ENCODE measurements around the gene OSBPL2.

OSBPL2 gene

GRCh38 chr20:62266340-62266739, 28.0 kb downstream of the OSBPL2 start:
- Mint-ChIP-seq H3K36me3 (ENCODE audit: low read depth) (peaks cover 13% of the 10 kb centered on the region), H3K27ac (no peak overlapping the region), H3K4me3 (no peak overlapping the region), H3K27me3 (ENCODE audit: low read depth) (no peaks in the 10 kb centered on the region), H3K4me1 (ENCODE audit: low read depth) (no peaks in the 10 kb centered on the region), H3K9me3 (no peaks in the 10 kb centered on the region)

- Mint-ChIP-seq H3K27me3 (ENCODE audit: low read depth) (no peaks in the 10 kb centered on the region), H3K4me1 (ENCODE audit: low read depth) (no peaks in the 10 kb centered on the region), H3K27ac (no peak overlapping the region), H3K4me3 (no peak overlapping the region), H3K9me3 (no peaks in the 10 kb centered on the region), H3K36me3 (ENCODE audit: low read depth) (peaks cover 13% of the 10 kb centered on the region)
Measured at GRCh38 chr20:62266851-62267250, 28.5 kb downstream of the OSBPL2 start.

GRCh38 chr20:62267543-62267942, 29.2 kb downstream of the OSBPL2 start:
- peaks cover 10% of the 10 kb centered on the region for H3K36me3 Mint-ChIP-seq (ENCODE audit: low read depth)

GRCh38 chr20:62268228-62268900, 30.0 kb downstream of the OSBPL2 start:
- Mint-ChIP-seq H3K4me1 (ENCODE audit: low read depth) (no peaks in the 10 kb centered on the region), H3K9me3 (no peaks in the 10 kb centered on the region), H3K36me3 (ENCODE audit: low read depth) (peaks cover 15% of the 10 kb centered on the region), H3K27ac (no peak overlapping the region), H3K27me3 (ENCODE audit: low read depth) (no peaks in the 10 kb centered on the region), H3K4me3 (no peak overlapping the region)

More at GRCh38 chr20:62267543-62267942, 29.2 kb downstream of the OSBPL2 start:
- H3K4me3 Mint-ChIP-seq = no peak overlapping the region
- no peak overlapping the region for H3K27ac Mint-ChIP-seq
- no peaks in the 10 kb centered on the region for H3K4me1 Mint-ChIP-seq (ENCODE audit: low read depth)
- no peaks in the 10 kb centered on the region for H3K27me3 Mint-ChIP-seq (ENCODE audit: low read depth)
- H3K9me3 Mint-ChIP-seq = no peaks in the 10 kb centered on the region

- no peak overlapping the region for H3K27ac Mint-ChIP-seq
- H3K4me3 Mint-ChIP-seq = no peak overlapping the region
- H3K4me1 Mint-ChIP-seq (ENCODE audit: low read depth) = no peaks in the 10 kb centered on the region
- no peaks in the 10 kb centered on the region for H3K27me3 Mint-ChIP-seq (ENCODE audit: low read depth)
- H3K9me3 Mint-ChIP-seq = no peaks in the 10 kb centered on the region
- peaks cover 18% of the 10 kb centered on the region for H3K36me3 Mint-ChIP-seq (ENCODE audit: low read depth)
Measured at GRCh38 chr20:62269378-62269777, 31.1 kb downstream of the OSBPL2 start.

GRCh38 chr20:62269871-62270270, 31.6 kb downstream of the OSBPL2 start:
- no peaks in the 10 kb centered on the region for H3K9me3 Mint-ChIP-seq
- no peak overlapping the region for H3K27ac Mint-ChIP-seq
- H3K4me3 Mint-ChIP-seq = no peak overlapping the region
- no peaks in the 10 kb centered on the region for H3K4me1 Mint-ChIP-seq (ENCODE audit: low read depth)
- H3K36me3 Mint-ChIP-seq (ENCODE audit: low read depth) = peaks cover 15% of the 10 kb centered on the region
- H3K27me3 Mint-ChIP-seq (ENCODE audit: low read depth) = no peaks in the 10 kb centered on the region

- H3K4me1 Mint-ChIP-seq (ENCODE audit: low read depth) = no peaks in the 10 kb centered on the region
- H3K36me3 Mint-ChIP-seq (ENCODE audit: low read depth) = peaks cover 8% of the 10 kb centered on the region
- no peaks in the 10 kb centered on the region for H3K27me3 Mint-ChIP-seq (ENCODE audit: low read depth)
- H3K27ac Mint-ChIP-seq = no peak overlapping the region
- H3K4me3 Mint-ChIP-seq = no peak overlapping the region
- H3K9me3 Mint-ChIP-seq = no peaks in the 10 kb centered on the region
Measured at GRCh38 chr20:62272200-62272599, 33.9 kb downstream of the OSBPL2 start.

- no peak overlapping the region for H3K4me3 Mint-ChIP-seq
- no peaks in the 10 kb centered on the region for H3K27me3 Mint-ChIP-seq (ENCODE audit: low read depth)
- no peak overlapping the region for H3K27ac Mint-ChIP-seq
- H3K9me3 Mint-ChIP-seq = no peaks in the 10 kb centered on the region
- H3K36me3 Mint-ChIP-seq (ENCODE audit: low read depth) = peaks cover 11% of the 10 kb centered on the region
- H3K4me1 Mint-ChIP-seq (ENCODE audit: low read depth) = no peaks in the 10 kb centered on the region
Measured at GRCh38 chr20:62273416-62273815, 35.1 kb downstream of the OSBPL2 start.

GRCh38 chr20:62274332-62274950, 36.1 kb downstream of the OSBPL2 start:
- no peak overlapping the region for H3K4me3 Mint-ChIP-seq
- H3K9me3 Mint-ChIP-seq = no peaks in the 10 kb centered on the region
- H3K4me1 Mint-ChIP-seq (ENCODE audit: low read depth) = no peaks in the 10 kb centered on the region
- H3K27ac Mint-ChIP-seq = no peak overlapping the region
- peaks cover 11% of the 10 kb centered on the region for H3K36me3 Mint-ChIP-seq (ENCODE audit: low read depth)
- no peaks in the 10 kb centered on the region for H3K27me3 Mint-ChIP-seq (ENCODE audit: low read depth)

- no peaks in the 10 kb centered on the region for H3K27me3 Mint-ChIP-seq (ENCODE audit: low read depth)
- H3K4me3 Mint-ChIP-seq = no peak overlapping the region
- peaks cover 11% of the 10 kb centered on the region for H3K36me3 Mint-ChIP-seq (ENCODE audit: low read depth)
- no peaks in the 10 kb centered on the region for H3K4me1 Mint-ChIP-seq (ENCODE audit: low read depth)
- H3K27ac Mint-ChIP-seq = no peak overlapping the region
- H3K9me3 Mint-ChIP-seq = no peaks in the 10 kb centered on the region
Measured at GRCh38 chr20:62275219-62275618, 36.9 kb downstream of the OSBPL2 start.

GRCh38 chr20:62276439-62276838, 38.1 kb downstream of the OSBPL2 start:
- no peak overlapping the region for H3K4me3 Mint-ChIP-seq

GRCh38 chr20:62277253-62277652, 38.9 kb downstream of the OSBPL2 start:
- H3K9me3 Mint-ChIP-seq = no peaks in the 10 kb centered on the region
- H3K4me1 Mint-ChIP-seq (ENCODE audit: low read depth) = no peaks in the 10 kb centered on the region
- no peaks in the 10 kb centered on the region for H3K27me3 Mint-ChIP-seq (ENCODE audit: low read depth)
- H3K27ac Mint-ChIP-seq = no peak overlapping the region
- peaks cover 17% of the 10 kb centered on the region for H3K36me3 Mint-ChIP-seq (ENCODE audit: low read depth)
- H3K4me3 Mint-ChIP-seq = no peak overlapping the region

More at GRCh38 chr20:62276439-62276838, 38.1 kb downstream of the OSBPL2 start:
- no peak overlapping the region for H3K27ac Mint-ChIP-seq
- no peaks in the 10 kb centered on the region for H3K27me3 Mint-ChIP-seq (ENCODE audit: low read depth)
- H3K4me1 Mint-ChIP-seq (ENCODE audit: low read depth) = no peaks in the 10 kb centered on the region
- H3K9me3 Mint-ChIP-seq = no peaks in the 10 kb centered on the region
- peaks cover 11% of the 10 kb centered on the region for H3K36me3 Mint-ChIP-seq (ENCODE audit: low read depth)

GRCh38 chr20:62280303-62280702, 42.0 kb downstream of the OSBPL2 start:
- no peaks in the 10 kb centered on the region for H3K4me1 Mint-ChIP-seq (ENCODE audit: low read depth)
- no peaks in the 10 kb centered on the region for H3K27me3 Mint-ChIP-seq (ENCODE audit: low read depth)
- no peaks in the 10 kb centered on the region for H3K9me3 Mint-ChIP-seq
- no peak overlapping the region for H3K27ac Mint-ChIP-seq
- no peak overlapping the region for H3K4me3 Mint-ChIP-seq
- peaks cover 22% of the 10 kb centered on the region for H3K36me3 Mint-ChIP-seq (ENCODE audit: low read depth)

GRCh38 chr20:62281161-62281933, 43.0 kb downstream of the OSBPL2 start:
- no peaks in the 10 kb centered on the region for H3K4me1 Mint-ChIP-seq (ENCODE audit: low read depth)
- no peaks in the 10 kb centered on the region for H3K9me3 Mint-ChIP-seq
- no peak overlapping the region for H3K27ac Mint-ChIP-seq
- no peak overlapping the region for H3K4me3 Mint-ChIP-seq
- H3K36me3 Mint-ChIP-seq (ENCODE audit: low read depth) = peaks cover 22% of the 10 kb centered on the region
- no peaks in the 10 kb centered on the region for H3K27me3 Mint-ChIP-seq (ENCODE audit: low read depth)

- Mint-ChIP-seq H3K36me3 (ENCODE audit: low read depth) (peaks cover 22% of the 10 kb centered on the region), H3K4me3 (no peak overlapping the region), H3K27me3 (ENCODE audit: low read depth) (no peaks in the 10 kb centered on the region), H3K9me3 (no peaks in the 10 kb centered on the region), H3K4me1 (ENCODE audit: low read depth) (no peaks in the 10 kb centered on the region), H3K27ac (no peak overlapping the region)
Measured at GRCh38 chr20:62282103-62282502, 43.8 kb downstream of the OSBPL2 start.
